IMR-90 (cell line): ENCODE results near the gene FLNA. TPM values are rescaled to one million over a fixed set of nuclear protein-coding genes. Genes with fewer than 3 reads are reported as not detected.

Experiments
- ATAC-seq: fragments of 200-7000 bp; cut with Tn5 transposase; 2 replicates; pipeline ENCODE4 v1.9.1; 2020; ENCODE audit warnings: low read depth, mild to moderate bottlenecking, moderate library complexity
- BruUV-seq: library from RNA; stranded (reverse); fragments of 400-500 nt; replicated peaks from 2 replicates; lab custom pipeline; 2021; lab: Mats Ljungman, UMichigan
- CTCF ChIA-PET: fragments of 300-600 bp; formaldehyde crosslinking; extraction: SDS; loops from one replicate; lab custom pipeline; 2021; ENCODE audit warnings: antibody characterized with exemption; lab: Yijun Ruan, JAX
- POLR2A ChIA-PET: fragments of 300-600 bp; sonication (Branson Sonifier 250); formaldehyde crosslinking; loops from one replicate; lab custom pipeline; 2022; ENCODE audit warnings: antibody characterized with exemption; ENCODE audit not compliant: unreplicated experiment; lab: Charles Lee
- DNase-seq: peaks from one replicate; pipeline ENCODE4 v3.0.0; 2013
- H2AFZ ChIP-seq: replicated peaks from 2 replicates; pipeline ENCODE3; 2013; ENCODE audit warnings: low read length, mild to moderate bottlenecking; ENCODE audit not compliant: poor library complexity
- H2AK5ac ChIP-seq: 2 replicates; pipeline ENCODE4 v1.6.1; 2013; ENCODE audit warnings: low read depth, low read length, inconsistent platforms
- H2AK9ac ChIP-seq: replicated peaks from 2 replicates; pipeline ENCODE3; 2013; ENCODE audit warnings: mild to moderate bottlenecking, low read depth, low read length, moderate library complexity; ENCODE audit not compliant: poor library complexity
- H2BK120ac ChIP-seq: 2 replicates; pipeline ENCODE4 v1.6.1; 2013; ENCODE audit warnings: low read depth, low read length, inconsistent platforms
- H2BK15ac ChIP-seq: 3 replicates; pipeline ENCODE4 v1.6.1; 2013; ENCODE audit warnings: low read depth, low read length, inconsistent platforms
- H2BK20ac ChIP-seq: 2 replicates; pipeline ENCODE4 v1.6.1; 2013; ENCODE audit warnings: low read depth, mild to moderate bottlenecking, inconsistent platforms, low read length, moderate library complexity
- H2BK5ac ChIP-seq: 2 replicates; pipeline ENCODE4 v1.6.1; 2013; ENCODE audit warnings: mild to moderate bottlenecking, low read depth, low read length, inconsistent platforms; ENCODE audit not compliant: poor library complexity, severe bottlenecking
- H3K14ac ChIP-seq: replicated peaks from 2 replicates; pipeline ENCODE4 v1.6.1; 2013; ENCODE audit warnings: low read depth, low read length, inconsistent platforms
- H3K18ac ChIP-seq: 2 replicates; pipeline ENCODE4 v1.6.1; 2013; ENCODE audit warnings: low read depth, low read length, control low read depth
- H3K23ac ChIP-seq: 2 replicates; pipeline ENCODE4 v1.6.1; 2013; ENCODE audit warnings: low read depth, low read length, inconsistent platforms
- H3K27ac ChIP-seq: 2 replicates; pipeline ENCODE4 v1.5.1; 2013; ENCODE audit warnings: mild to moderate bottlenecking, control low read depth, low read length; ENCODE audit not compliant: insufficient read depth
- H3K27me3 ChIP-seq: 2 replicates; pipeline ENCODE4 v1.6.1; 2013; ENCODE audit warnings: low read length; ENCODE audit not compliant: control insufficient read depth, insufficient read depth
- H3K36me3 ChIP-seq: 2 replicates; pipeline ENCODE4 v1.6.1; 2013; ENCODE audit warnings: low read length, mixed read lengths; ENCODE audit not compliant: control insufficient read depth, insufficient read depth
- H3K4ac ChIP-seq: 2 replicates; pipeline ENCODE4 v1.6.1; 2013; ENCODE audit warnings: low read depth, low read length, inconsistent platforms
- H3K4me1 ChIP-seq: 2 replicates; pipeline ENCODE4 v1.6.1; 2013; ENCODE audit warnings: low read length, mixed read lengths; ENCODE audit not compliant: control insufficient read depth, insufficient read depth
- H3K4me2 ChIP-seq: 2 replicates; pipeline ENCODE4 v1.6.1; 2013; ENCODE audit warnings: low read depth, mild to moderate bottlenecking, control low read depth, low read length, moderate library complexity
- H3K4me3 ChIP-seq: 2 replicates; pipeline ENCODE4 v1.5.1; 2013; ENCODE audit warnings: low read depth, mild to moderate bottlenecking, control low read depth, low read length, moderate library complexity; ENCODE audit not compliant: insufficient read depth
- H3K56ac ChIP-seq: 2 replicates; pipeline ENCODE4 v1.6.1; 2013; ENCODE audit warnings: low read length, inconsistent platforms; ENCODE audit not compliant: insufficient read depth; ENCODE audit errors: extremely low read depth
- H3K79me1 ChIP-seq, 2 experiments: 2 replicates each; pipeline ENCODE4 v1.6.1; 2013; ENCODE audit warnings: low read length in 2 of 2, inconsistent platforms in 1 of 2, low read depth in 1 of 2
- H3K9ac ChIP-seq: 2 replicates; pipeline ENCODE4 v1.6.1; 2013; ENCODE audit warnings: low read depth, low read length, control low read depth
- H3K9me1 ChIP-seq: 2 replicates; pipeline ENCODE4 v1.6.1; 2013; ENCODE audit warnings: low read length, inconsistent platforms; ENCODE audit not compliant: insufficient read depth
- H3K9me3 ChIP-seq: 2 replicates; pipeline ENCODE4 v1.6.1; 2013; ENCODE audit warnings: low read length; ENCODE audit not compliant: control insufficient read depth, insufficient read depth
- H4K20me1 ChIP-seq: 2 replicates; pipeline ENCODE4 v1.6.1; 2013; ENCODE audit warnings: low read length, inconsistent platforms; ENCODE audit not compliant: insufficient read depth
- H4K5ac ChIP-seq: 2 replicates; pipeline ENCODE4 v1.6.1; 2013; ENCODE audit warnings: mild to moderate bottlenecking, low read depth, low read length, control low read depth
- H4K8ac ChIP-seq, 2 experiments: 2 replicates each; pipeline ENCODE4 v1.6.1; 2013; ENCODE audit warnings: low read depth in 2 of 2, low read length in 2 of 2, control low read depth in 1 of 2, inconsistent platforms in 1 of 2
- H4K91ac ChIP-seq: 2 replicates; pipeline ENCODE4 v1.6.1; 2013; ENCODE audit warnings: low read depth, low read length, inconsistent platforms; ENCODE audit not compliant: insufficient read depth
- BHLHE40 ChIP-seq: fragments of 150-350 bp; IDR thresholded peaks from 2 replicates; pipeline ENCODE4 v1.6.1; 2016; ENCODE audit warnings: mild to moderate bottlenecking, low read depth, low read length
- CEBPB ChIP-seq: IDR thresholded peaks from 2 replicates; pipeline ENCODE4 v1.6.1; 2012; ENCODE audit warnings: low read depth, low read length, improper control_type of control experiment
- CHD1 ChIP-seq: IDR thresholded peaks from 2 replicates; pipeline ENCODE4 v1.6.1; 2012; ENCODE audit warnings: low read depth, low read length, improper control_type of control experiment
- CTCF ChIP-seq: conservative IDR thresholded peaks from 2 replicates; pipeline ENCODE4 v1.5.1; 2012; ENCODE audit warnings: mild to moderate bottlenecking, low read depth, low read length, improper control_type of control experiment
- ELK1 ChIP-seq: fragments of 150-350 bp; IDR thresholded peaks from 2 replicates; pipeline ENCODE4 v1.6.1; 2016; ENCODE audit warnings: low read depth, mild to moderate bottlenecking, low read length, moderate library complexity, borderline replicate concordance
- FOS ChIP-seq: fragments of 150-350 bp; IDR thresholded peaks from 2 replicates; pipeline ENCODE4 v1.6.1; 2016; ENCODE audit warnings: low read depth, low read length
- MAFK ChIP-seq: IDR thresholded peaks from 2 replicates; pipeline ENCODE4 v1.6.1; 2012; ENCODE audit warnings: low read depth, low read length, improper control_type of control experiment
- MAZ ChIP-seq: IDR thresholded peaks from 2 replicates; pipeline ENCODE4 v1.6.1; 2012; ENCODE audit warnings: low read depth, mild to moderate bottlenecking, low read length, improper control_type of control experiment, moderate library complexity, borderline replicate concordance
- MXI1 ChIP-seq: IDR thresholded peaks from 2 replicates; pipeline ENCODE4 v1.6.1; 2012; ENCODE audit warnings: low read depth, mild to moderate bottlenecking, low read length, moderate library complexity, borderline replicate concordance
- NFE2L2 ChIP-seq: fragments of 150-350 bp; IDR thresholded peaks from 2 replicates; pipeline ENCODE4 v1.6.1; 2016; ENCODE audit warnings: low read depth, mild to moderate bottlenecking, low read length
- POLR2A ChIP-seq: IDR thresholded peaks from 2 replicates; pipeline ENCODE4 v1.6.1; 2012; ENCODE audit warnings: mild to moderate bottlenecking, low read depth, low read length
- RAD21 ChIP-seq: IDR thresholded peaks from 2 replicates; pipeline ENCODE4 v1.6.1; 2012; ENCODE audit warnings: low read length, improper control_type of control experiment
- RCOR1 ChIP-seq: IDR thresholded peaks from 2 replicates; pipeline ENCODE4 v1.6.1; 2012; ENCODE audit warnings: mild to moderate bottlenecking, low read length, improper control_type of control experiment; ENCODE audit not compliant: insufficient replicate concordance
- RFX5 ChIP-seq: IDR thresholded peaks from 2 replicates; pipeline ENCODE4 v1.8.0; 2012; ENCODE audit warnings: low read depth, mild to moderate bottlenecking, low read length, moderate library complexity
- SMC3 ChIP-seq: fragments of 150-350 bp; IDR thresholded peaks from 2 replicates; pipeline ENCODE4 v1.6.1; 2016; ENCODE audit warnings: low read depth, mild to moderate bottlenecking, antibody characterized with exemption, low read length, moderate library complexity
- USF2 ChIP-seq: fragments of 150-350 bp; IDR thresholded peaks from 2 replicates; pipeline ENCODE4 v1.6.1; 2017; ENCODE audit warnings: mild to moderate bottlenecking, antibody characterized with exemption, low read length, low read depth
- WGBS, 2 experiments: methylation state at CpG; one replicate each; pipeline versions ENCODE4 v1.1.5 to v1.1.7; 2013; ENCODE audit warnings: missing lambda C conversion rate in 2 of 2; ENCODE audit not compliant: insufficient read length in 1 of 2; ENCODE audit errors: extremely low coverage in 2 of 2; 5-methylcytosine and 5-hydroxymethylcytosine counted together
- dilution Hi-C: fragments of 300-500 bp; cut with HindIII; formaldehyde crosslinking; loops from one replicate; pipeline ENCODE4 v1.14.3; 2018; ENCODE audit warnings: low sequenced_read_pairs; ENCODE audit not compliant: unreplicated experiment
- in situ Hi-C: fragments of 300-500 bp; cut with MboI; formaldehyde crosslinking; loops from 3 replicates; pipeline ENCODE4 v1.14.3; 2019; ENCODE audit warnings: low sequenced_read_pairs, inconsistent platforms, mixed read lengths
- intact Hi-C: fragments of 100-400 bp; cut with micrococcal nuclease; formaldehyde crosslinking; loops from 2 replicates; pipeline ENCODE4 v1.10.0; 2022
- polyA plus RNA-seq, 3 experiments: library from polyadenylated mRNA; depleted of rRNA; stranded (reverse); fragments of >200 nt; gene quantifications; 2 replicates each; pipeline ENCODE4 v1.2.3, GENCODE V29; 2012; ENCODE audit warnings: low replicate concordance in 1 of 3
- total RNA-seq: library from RNA; depleted of rRNA; stranded (reverse); fragments of >200 nt; gene quantifications from 2 replicates; pipeline ENCODE4 v1.2.3, GENCODE V29; 2012

FLNA gene
- total and polyA plus RNA-seq, 2 of the 4 experiments (the other 2 are of a cell fraction), result 1,356 to 1,357 TPM

GRCh38 chrX:154323537-154323936, 50.9 kb downstream of the FLNA start:
- no peak for ATAC-seq
- no peaks in the 10 kb centered on the region for H4K20me1 ChIP-seq

More at GRCh38 chrX:154323537-154323936, 50.9 kb downstream of the FLNA start:
- Histone ChIP-seq H4K5ac (no peak overlapping the region), H2BK5ac (no peak overlapping the region), H2BK20ac (no peak overlapping the region), H2BK120ac (no peak overlapping the region), H4K91ac (no peak overlapping the region), H2AK9ac (no peak overlapping the region), H4K8ac (no peak overlapping the region), H3K4me3 (no peak overlapping the region), H3K36me3 (no peaks in the 10 kb centered on the region), H3K23ac (no peak overlapping the region), H3K14ac (no peak overlapping the region), H3K18ac (no peak overlapping the region), H2AFZ (no peak overlapping the region), H3K27ac (no peak overlapping the region), H3K27me3 (peaks cover 61% of the 10 kb centered on the region), H3K9me1 (no peaks in the 10 kb centered on the region), H2AK5ac (no peak overlapping the region), H3K4me1 (peaks cover 3% of the 10 kb centered on the region; the same call in 1 of the 2 replicates), H3K9ac (no peak overlapping the region), H3K4ac (no peak overlapping the region), H3K9me3 (no peaks in the 10 kb centered on the region), H3K79me1 (no peaks in the 10 kb centered on the region), H2BK15ac (no peak overlapping the region), H3K4me2 (no peak overlapping the region), H3K56ac (no peak overlapping the region)
- dilution Hi-C loops, result no loop called here
- CTCF ChIA-PET, result interaction anchor here (0.6 kb wide), 1 partner anchor 9 kb away, joined by 3 read pairs; no protein-coding TSS in a partner anchor
- DNase-seq, result no peak
- WGBS, 2 experiments, result 28% methylated on average over 4 of the region's 7 CpGs; no CpG with 5 or more reads in 1 of the 2 experiments
- no TSS peak for BruUV-seq
- POLR2A ChIA-PET, result no interaction called here
- intact Hi-C loops, result no loop called here
- TF ChIP-seq RAD21, result no peak
- no peak for TF ChIP-seq RCOR1
- TF ChIP-seq SMC3, result no peak
- TF ChIP-seq RFX5, result no peak
- no peak for TF ChIP-seq FOS
- TF ChIP-seq MAZ, result no peak
- TF ChIP-seq MXI1, result no peak
- no peak for TF ChIP-seq CHD1
- no peak for TF ChIP-seq POLR2A
- TF ChIP-seq NFE2L2, result no peak
- no peak for TF ChIP-seq USF2
- TF ChIP-seq CEBPB, result no peak
- no peak for TF ChIP-seq MAFK
- no peak for TF ChIP-seq BHLHE40
- TF ChIP-seq ELK1, result no peak
- no peak for TF ChIP-seq CTCF
- in situ Hi-C loops, result no loop called here
